Activated T-helper 9 cell treated with anti-CD3 and anti-CD28 coated beads, Interleukin-2, amount 50 U/mL, for 16 hours (primary cell): ENCODE measurements around the gene FNDC1.
"Not testable (repeated sequence)": the region's sequence is repeated elsewhere in the genome, so short reads cannot be mapped to it uniquely, and the experiment has no call there.

Experiments
- DNase-seq: peaks from one replicate; pipeline ENCODE4 v3.0.0-alpha.2; 2020; ENCODE audit warnings: low read depth

The FNDC1 gene

GRCh38 chr6:159169193-159169555 is at the start of gene FNDC1:
Gene FNDC1, plus strand, starts transcription at chr6:159169400. Its CDS starts 197 bp downstream, at chr6:159169597.
- no peak for DNase-seq

GRCh38 chr6:159119791-159120190 is 49.4 kb upstream of the FNDC1 start:
- no peak for DNase-seq

- no peak for DNase-seq
Measured at GRCh38 chr6:159121486-159121885, 47.7 kb upstream of the FNDC1 start.

GRCh38 chr6:159122453-159122852 is 46.7 kb upstream of the FNDC1 start:
- no peak for DNase-seq

GRCh38 chr6:159123831-159124230 is 45.4 kb upstream of the FNDC1 start:
- DNase-seq: not testable (repeated sequence)

- DNase-seq: no peak
Measured at GRCh38 chr6:159125014-159125609, 44.1 kb upstream of the FNDC1 start.

- no peak for DNase-seq
Measured at GRCh38 chr6:159125951-159126352, 43.2 kb upstream of the FNDC1 start.

GRCh38 chr6:159126590-159126989 is 42.6 kb upstream of the FNDC1 start:
- DNase-seq: no peak

GRCh38 chr6:159127701-159128100 is 41.5 kb upstream of the FNDC1 start:
- no peak for DNase-seq

GRCh38 chr6:159128978-159129377 is 40.2 kb upstream of the FNDC1 start:
- DNase-seq: no peak

- no peak for DNase-seq
Measured at GRCh38 chr6:159130846-159131245, 38.4 kb upstream of the FNDC1 start.

GRCh38 chr6:159131709-159132108 is 37.5 kb upstream of the FNDC1 start:
- DNase-seq: no peak

- no peak for DNase-seq
Measured at GRCh38 chr6:159132664-159133063, 36.5 kb upstream of the FNDC1 start.

- DNase-seq: peak; percentile 55
Measured at GRCh38 chr6:159134701-159135364, 34.4 kb upstream of the FNDC1 start.

- no peak for DNase-seq
Measured at GRCh38 chr6:159137676-159138075, 31.5 kb upstream of the FNDC1 start.

- DNase-seq: no peak
Measured at GRCh38 chr6:159142531-159142930, 26.7 kb upstream of the FNDC1 start.

- no peak for DNase-seq
Measured at GRCh38 chr6:159148641-159149040, 20.6 kb upstream of the FNDC1 start.

- DNase-seq: no peak
Measured at GRCh38 chr6:159149641-159150040, 19.6 kb upstream of the FNDC1 start.

GRCh38 chr6:159151266-159151855 is 17.8 kb upstream of the FNDC1 start:
- DNase-seq: no peak

GRCh38 chr6:159152041-159152440 is 17.2 kb upstream of the FNDC1 start:
- DNase-seq: no peak

GRCh38 chr6:159152782-159153181 is 16.4 kb upstream of the FNDC1 start:
- DNase-seq: no peak

GRCh38 chr6:159155679-159156078 is 13.5 kb upstream of the FNDC1 start:
- no peak for DNase-seq

- DNase-seq: no peak
Measured at GRCh38 chr6:159156089-159156488, 13.1 kb upstream of the FNDC1 start.

- DNase-seq: no peak
Measured at GRCh38 chr6:159157431-159157830, 11.8 kb upstream of the FNDC1 start.
